ENCODE data around the gene CAVIN4. TPM values are rescaled to one million over a fixed set of nuclear protein-coding genes. Genes with fewer than 3 reads are reported as not detected.

The CAVIN4 gene
- total and polyA plus RNA-seq, 2 experiments from 2014 or later = 3.0 to 6.0 TPM

DNA sequence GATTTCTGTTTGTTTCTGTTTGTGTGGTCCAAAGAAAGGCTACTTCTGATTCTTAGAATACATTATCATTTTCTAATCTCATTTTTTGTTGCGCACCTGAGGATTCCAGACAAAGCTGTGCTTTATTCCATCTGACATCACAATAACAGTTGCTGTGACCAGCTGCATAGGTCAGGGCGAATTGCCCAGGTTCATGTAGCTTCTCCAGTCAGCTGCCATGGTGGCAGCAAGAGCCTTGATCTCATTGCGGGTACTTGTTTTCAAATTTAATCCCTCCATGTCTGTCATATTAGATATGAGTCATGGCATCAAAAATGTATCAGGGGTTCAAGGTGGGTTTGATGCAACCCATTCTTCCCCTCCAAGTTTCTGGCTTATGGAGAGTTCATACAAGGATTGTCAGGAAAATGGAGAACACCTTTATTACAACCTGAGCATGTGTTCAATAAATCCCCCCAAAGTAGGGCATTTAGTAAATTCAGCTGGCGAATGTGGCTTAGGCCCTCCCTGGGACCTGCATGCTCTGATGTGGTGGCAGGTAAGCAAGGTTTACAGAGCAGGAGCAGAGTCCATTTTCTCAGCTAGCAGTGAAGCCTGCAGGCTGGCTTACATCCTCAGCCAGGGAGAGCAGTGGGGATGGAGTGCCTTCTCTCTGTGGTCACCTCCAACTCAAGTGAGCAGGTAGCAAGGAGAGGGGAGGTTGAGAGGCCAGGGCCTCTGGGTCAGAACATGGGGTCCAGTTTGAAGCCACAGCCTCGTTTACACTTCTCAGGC, 13.9 kb downstream of the CAVIN4 start:
- no peak overlapping the region for H3K27ac Mint-ChIP-seq
- no peaks in the 10 kb centered on the region for H3K27me3 ChIP-seq (ENCODE audit: insufficient read depth)
- no peak overlapping the region for H3K4me3 Mint-ChIP-seq
- no peak overlapping the region for H3K4me3 ChIP-seq
- no peaks in the 10 kb centered on the region for H4K20me1 ChIP-seq (replicated peaks; ENCODE audit: insufficient read depth)
- no peak for TF ChIP-seq EZH2 (IDR thresholded peaks at IDR 0.05; ENCODE audit: low read depth, unreplicated experiment)
- no peaks in the 10 kb centered on the region for H3K9me2 ChIP-seq (ENCODE audit: insufficient read depth)
- H3K27ac ChIP-seq (ENCODE audit: low read depth) = no peak overlapping the region
- ATAC-seq (peak; percentile 9; the same call in 1 of the 3 replicates), DNase-seq (ENCODE audit: low spot score) (no peak)
- H3K9me3 Mint-ChIP-seq = peaks cover 3% of the 10 kb centered on the region; the same call in 1 of the 3 replicates
- no peak overlapping the region for H2AFZ ChIP-seq
- no peaks in the 10 kb centered on the region for H3K79me2 ChIP-seq (replicated peaks; ENCODE audit: insufficient read depth)
- H3K4me1 ChIP-seq (ENCODE audit: insufficient read depth) = no peaks in the 10 kb centered on the region
- peaks cover 7% of the 10 kb centered on the region; the same call in 2 of the 3 replicates for H3K36me3 Mint-ChIP-seq (ENCODE audit: low read depth)
- peaks cover 8% of the 10 kb centered on the region for H3K27me3 Mint-ChIP-seq (ENCODE audit: insufficient read depth, low read depth, poor library complexity)
- no peaks in the 10 kb centered on the region for H3F3A ChIP-seq (replicated peaks; ENCODE audit: low read depth)
- H3K4me1 Mint-ChIP-seq = peaks cover 10% of the 10 kb centered on the region
- H3K4me2 ChIP-seq = no peak overlapping the region
- no peaks in the 10 kb centered on the region for H3K36me3 ChIP-seq (ENCODE audit: insufficient read depth)

DNA sequence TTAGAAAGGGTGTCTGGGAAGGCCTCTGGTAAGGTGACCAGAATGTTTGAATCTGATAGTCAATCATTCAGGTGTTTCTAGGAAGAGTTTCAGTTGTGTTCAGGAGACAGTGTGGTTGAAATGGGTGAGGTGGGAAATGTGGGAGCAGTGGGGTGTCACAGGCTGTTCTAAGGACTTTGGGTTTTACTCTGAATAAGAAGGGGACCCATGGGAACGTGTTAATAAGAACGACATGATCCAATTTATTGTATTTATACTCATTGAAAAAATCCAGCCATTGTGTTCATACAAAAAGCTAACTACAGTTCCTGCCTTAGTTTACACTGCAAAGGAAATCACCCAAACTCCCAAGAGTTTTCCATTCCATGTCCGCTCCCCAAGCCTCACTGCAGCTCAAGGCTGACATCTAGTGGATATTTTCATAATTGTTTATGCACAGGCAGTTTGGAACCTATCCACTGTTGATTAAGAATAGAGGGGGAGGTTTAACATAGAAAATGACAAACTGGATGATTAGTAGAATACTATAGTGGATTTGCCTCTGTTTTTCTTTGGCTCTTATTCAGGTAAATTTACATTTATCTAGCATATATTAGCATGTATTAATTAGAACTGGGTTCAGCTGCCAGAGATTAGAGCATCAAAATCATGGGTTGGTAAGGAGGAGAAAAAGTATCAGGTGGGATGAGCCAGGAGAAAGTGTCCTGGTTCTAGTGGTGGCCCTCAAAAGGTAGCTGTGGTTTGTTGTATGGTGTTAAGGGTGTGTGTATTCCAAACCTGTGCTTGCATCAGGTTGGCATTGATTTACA, 17.7 kb downstream of the CAVIN4 start:
- Mint-ChIP-seq H3K4me1 (peaks cover 30% of the 10 kb centered on the region), H3K27ac (peak overlapping the region; percentile 33; the same call in 1 of the 2 replicates), H3K36me3 (ENCODE audit: low read depth) (no peaks in the 10 kb centered on the region; the same call in 2 of the 3 replicates), H3K4me3 (no peak overlapping the region), H3K27me3 (ENCODE audit: insufficient read depth, low read depth, poor library complexity) (peaks cover 11% of the 10 kb centered on the region), H3K9me3 (peaks cover 3% of the 10 kb centered on the region; the same call in 1 of the 3 replicates)
- H3K79me2 ChIP-seq (replicated peaks; ENCODE audit: insufficient read depth) = no peaks in the 10 kb centered on the region
- no peak overlapping the region for H3K27ac ChIP-seq (ENCODE audit: low read depth)
- H3K9me2 ChIP-seq (ENCODE audit: insufficient read depth) = no peaks in the 10 kb centered on the region
- no peak overlapping the region for H2AFZ ChIP-seq
- TF ChIP-seq, protein P1, sequence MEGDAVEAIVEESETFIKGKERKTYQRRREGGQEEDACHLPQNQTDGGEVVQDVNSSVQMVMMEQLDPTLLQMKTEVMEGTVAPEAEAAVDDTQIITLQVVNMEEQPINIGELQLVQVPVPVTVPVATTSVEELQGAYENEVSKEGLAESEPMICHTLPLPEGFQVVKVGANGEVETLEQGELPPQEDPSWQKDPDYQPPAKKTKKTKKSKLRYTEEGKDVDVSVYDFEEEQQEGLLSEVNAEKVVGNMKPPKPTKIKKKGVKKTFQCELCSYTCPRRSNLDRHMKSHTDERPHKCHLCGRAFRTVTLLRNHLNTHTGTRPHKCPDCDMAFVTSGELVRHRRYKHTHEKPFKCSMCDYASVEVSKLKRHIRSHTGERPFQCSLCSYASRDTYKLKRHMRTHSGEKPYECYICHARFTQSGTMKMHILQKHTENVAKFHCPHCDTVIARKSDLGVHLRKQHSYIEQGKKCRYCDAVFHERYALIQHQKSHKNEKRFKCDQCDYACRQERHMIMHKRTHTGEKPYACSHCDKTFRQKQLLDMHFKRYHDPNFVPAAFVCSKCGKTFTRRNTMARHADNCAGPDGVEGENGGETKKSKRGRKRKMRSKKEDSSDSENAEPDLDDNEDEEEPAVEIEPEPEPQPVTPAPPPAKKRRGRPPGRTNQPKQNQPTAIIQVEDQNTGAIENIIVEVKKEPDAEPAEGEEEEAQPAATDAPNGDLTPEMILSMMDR (conservative IDR thresholded peaks at IDR 0.05; ENCODE audit: low read depth in 2 of 2) = peak; percentile 94 to 97
- no peak for TF ChIP-seq EZH2 (IDR thresholded peaks at IDR 0.05; ENCODE audit: low read depth, unreplicated experiment)
- H3K4me3 ChIP-seq = no peak overlapping the region
- H4K20me1 ChIP-seq (replicated peaks; ENCODE audit: insufficient read depth) = no peaks in the 10 kb centered on the region
- no peaks in the 10 kb centered on the region for H3K36me3 ChIP-seq (ENCODE audit: insufficient read depth)
- peak; percentile 16 for ATAC-seq
- no peak overlapping the region for H3K4me2 ChIP-seq
- peak; percentile 80 for DNase-seq (ENCODE audit: low spot score)
- H3K4me1 ChIP-seq (ENCODE audit: insufficient read depth) = peaks cover 8% of the 10 kb centered on the region
- H3K27me3 ChIP-seq (ENCODE audit: insufficient read depth) = no peaks in the 10 kb centered on the region
- no peaks in the 10 kb centered on the region; the same call in 1 of the 2 replicates for H3F3A ChIP-seq (replicated peaks; ENCODE audit: low read depth)

DNA sequence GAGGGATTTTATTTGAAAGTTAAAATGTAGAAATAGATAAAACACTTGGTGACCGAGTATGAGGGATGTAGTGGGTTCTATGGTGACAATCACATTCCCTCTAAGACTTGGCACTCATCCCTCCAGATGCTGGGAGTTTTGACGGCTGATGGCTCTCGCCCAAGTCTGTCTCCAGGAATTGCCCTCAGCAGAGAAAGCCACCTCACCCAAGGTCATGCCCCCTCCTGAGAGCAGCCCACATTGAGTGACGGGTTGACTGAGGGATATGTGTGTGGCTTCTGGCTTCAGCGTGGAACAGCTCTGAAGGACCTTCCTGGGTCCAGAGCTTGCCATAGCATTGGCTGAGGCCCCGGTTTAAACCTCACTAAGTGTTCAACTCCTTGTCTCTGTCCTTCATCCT, 19.4 kb downstream of the CAVIN4 start:
- Histone ChIP-seq H3K9me2 (ENCODE audit: insufficient read depth) (no peaks in the 10 kb centered on the region), H3K27me3 (ENCODE audit: insufficient read depth) (no peaks in the 10 kb centered on the region), H3K4me3 (no peak overlapping the region), H3K4me2 (no peak overlapping the region), H2AFZ (no peak overlapping the region), H3K36me3 (ENCODE audit: insufficient read depth) (no peaks in the 10 kb centered on the region), H3K79me2 (replicated peaks; ENCODE audit: insufficient read depth) (no peaks in the 10 kb centered on the region), H3K4me1 (ENCODE audit: insufficient read depth) (peaks cover 12% of the 10 kb centered on the region), H3K27ac (ENCODE audit: low read depth) (no peak overlapping the region), H4K20me1 (replicated peaks; ENCODE audit: insufficient read depth) (no peaks in the 10 kb centered on the region), H3F3A (replicated peaks; ENCODE audit: low read depth) (no peaks in the 10 kb centered on the region; the same call in 1 of the 2 replicates)
- peaks cover 14% of the 10 kb centered on the region for H3K27me3 Mint-ChIP-seq (ENCODE audit: insufficient read depth, low read depth, poor library complexity)
- no peak for DNase-seq (ENCODE audit: low spot score)
- peaks cover 3% of the 10 kb centered on the region; the same call in 2 of the 3 replicates for H3K9me3 Mint-ChIP-seq
- no peak for ATAC-seq
- H3K27ac Mint-ChIP-seq = no peak overlapping the region
- peaks cover 39% of the 10 kb centered on the region for H3K4me1 Mint-ChIP-seq
- no peaks in the 10 kb centered on the region; the same call in 2 of the 3 replicates for H3K36me3 Mint-ChIP-seq (ENCODE audit: low read depth)
- H3K4me3 Mint-ChIP-seq = no peak overlapping the region
- no peak for TF ChIP-seq ZNF114 (CRISPR knock-in tag; IDR thresholded peaks at IDR 0.05)
- TF ChIP-seq, protein P2, sequence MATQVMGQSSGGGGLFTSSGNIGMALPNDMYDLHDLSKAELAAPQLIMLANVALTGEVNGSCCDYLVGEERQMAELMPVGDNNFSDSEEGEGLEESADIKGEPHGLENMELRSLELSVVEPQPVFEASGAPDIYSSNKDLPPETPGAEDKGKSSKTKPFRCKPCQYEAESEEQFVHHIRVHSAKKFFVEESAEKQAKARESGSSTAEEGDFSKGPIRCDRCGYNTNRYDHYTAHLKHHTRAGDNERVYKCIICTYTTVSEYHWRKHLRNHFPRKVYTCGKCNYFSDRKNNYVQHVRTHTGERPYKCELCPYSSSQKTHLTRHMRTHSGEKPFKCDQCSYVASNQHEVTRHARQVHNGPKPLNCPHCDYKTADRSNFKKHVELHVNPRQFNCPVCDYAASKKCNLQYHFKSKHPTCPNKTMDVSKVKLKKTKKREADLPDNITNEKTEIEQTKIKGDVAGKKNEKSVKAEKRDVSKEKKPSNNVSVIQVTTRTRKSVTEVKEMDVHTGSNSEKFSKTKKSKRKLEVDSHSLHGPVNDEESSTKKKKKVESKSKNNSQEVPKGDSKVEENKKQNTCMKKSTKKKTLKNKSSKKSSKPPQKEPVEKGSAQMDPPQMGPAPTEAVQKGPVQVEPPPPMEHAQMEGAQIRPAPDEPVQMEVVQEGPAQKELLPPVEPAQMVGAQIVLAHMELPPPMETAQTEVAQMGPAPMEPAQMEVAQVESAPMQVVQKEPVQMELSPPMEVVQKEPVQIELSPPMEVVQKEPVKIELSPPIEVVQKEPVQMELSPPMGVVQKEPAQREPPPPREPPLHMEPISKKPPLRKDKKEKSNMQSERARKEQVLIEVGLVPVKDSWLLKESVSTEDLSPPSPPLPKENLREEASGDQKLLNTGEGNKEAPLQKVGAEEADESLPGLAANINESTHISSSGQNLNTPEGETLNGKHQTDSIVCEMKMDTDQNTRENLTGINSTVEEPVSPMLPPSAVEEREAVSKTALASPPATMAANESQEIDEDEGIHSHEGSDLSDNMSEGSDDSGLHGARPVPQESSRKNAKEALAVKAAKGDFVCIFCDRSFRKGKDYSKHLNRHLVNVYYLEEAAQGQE (IDR thresholded peaks at IDR 0.05; ENCODE audit: unreplicated experiment) = no peak
- TF ChIP-seq, protein P1 (conservative IDR thresholded peaks at IDR 0.05; ENCODE audit: low read depth in 2 of 2) = no peak
- TF ChIP-seq EZH2phosphoT487 (IDR thresholded peaks at IDR 0.05; ENCODE audit: unreplicated experiment) = no peak
